Glutamatergic neuron (in vitro differentiated cells): Measurements from ENCODE around the gene SHROOM3. TPM values are rescaled to one million over a fixed set of nuclear protein-coding genes. Genes with fewer than 3 reads are reported as not detected.
A peak's percentile ranks its signal among the peaks of the same experiment; 100 is the strongest.

ENCODE experiments used
- DNase-seq: peaks from one replicate; pipeline ENCODE4 v3.0.0; 2022
- H3K27ac Mint-ChIP-seq: one replicate; pipeline ENCODE4 v1.8.0; 2020; ENCODE audit warnings: mild to moderate bottlenecking, mixed read lengths, inconsistent platforms; ENCODE audit not compliant: unreplicated experiment
- H3K27me3 Mint-ChIP-seq: one replicate; pipeline ENCODE4 v1.8.0; 2020; ENCODE audit warnings: mild to moderate bottlenecking, moderate library complexity, mixed read lengths, inconsistent platforms; ENCODE audit not compliant: unreplicated experiment
- H3K36me3 Mint-ChIP-seq: one replicate; pipeline ENCODE4 v1.8.0; 2020; ENCODE audit warnings: mild to moderate bottlenecking, mixed read lengths, inconsistent platforms; ENCODE audit not compliant: unreplicated experiment
- H3K4me1 Mint-ChIP-seq: one replicate; pipeline ENCODE4 v1.8.0; 2020; ENCODE audit warnings: mild to moderate bottlenecking, low read depth, mixed read lengths, inconsistent platforms; ENCODE audit not compliant: unreplicated experiment
- H3K4me3 Mint-ChIP-seq: one replicate; pipeline ENCODE4 v1.8.0; 2020; ENCODE audit warnings: mild to moderate bottlenecking, mixed read lengths, inconsistent platforms; ENCODE audit not compliant: unreplicated experiment
- H3K9me3 Mint-ChIP-seq: one replicate; pipeline ENCODE4 v1.8.0; 2020; ENCODE audit warnings: mild to moderate bottlenecking, moderate library complexity, mixed read lengths, inconsistent platforms; ENCODE audit not compliant: unreplicated experiment
- CTCF ChIP-seq: fragments of 200-600 bp; sonication (generic); IDR thresholded peaks from one replicate; pipeline ENCODE4 v1.5.0; 2021; ENCODE audit not compliant: partially characterized antibody, unreplicated experiment
- total RNA-seq: library from RNA; stranded (reverse); fragmentation: NEBNext Ultra II Directional; extraction: Animal tissue kit (Norgen Biotek cat#: 25700); gene quantifications from one replicate; pipeline ENCODE4 v1.2.1, GENCODE V29; 2021; ENCODE audit not compliant: unreplicated experiment

Gene SHROOM3
- total RNA-seq, 1 donor from 2014 or later, result 1.9 TPM

- Mint-ChIP-seq H3K4me3 (no peak overlapping the region), H3K27ac (no peak overlapping the region), H3K27me3 (peaks cover 2% of the 10 kb centered on the region), H3K9me3 (no peaks in the 10 kb centered on the region), H3K4me1 (peaks cover 5% of the 10 kb centered on the region), H3K36me3 (no peaks in the 10 kb centered on the region)
- no peak for TF ChIP-seq CTCF
- no peak for DNase-seq
Observed at GRCh38 chr4:76624931-76625715, 190.1 kb downstream of the SHROOM3 start.

GRCh38 chr4:76626686-76627465 is 191.8 kb downstream of the SHROOM3 start:
- no peaks in the 10 kb centered on the region for H3K9me3 Mint-ChIP-seq
- H3K27ac Mint-ChIP-seq, result no peak overlapping the region
- H3K36me3 Mint-ChIP-seq, result no peaks in the 10 kb centered on the region
- H3K4me3 Mint-ChIP-seq, result no peak overlapping the region
- H3K4me1 Mint-ChIP-seq, result peaks cover 5% of the 10 kb centered on the region
- H3K27me3 Mint-ChIP-seq, result no peaks in the 10 kb centered on the region
- DNase-seq, result no peak
- peak; percentile 64 for TF ChIP-seq CTCF

GRCh38 chr4:76628251-76628650 is 193.2 kb downstream of the SHROOM3 start:
- H3K27me3 Mint-ChIP-seq, result no peaks in the 10 kb centered on the region
- no peaks in the 10 kb centered on the region for H3K36me3 Mint-ChIP-seq
- TF ChIP-seq CTCF, result no peak
- H3K4me3 Mint-ChIP-seq, result no peak overlapping the region
- H3K4me1 Mint-ChIP-seq, result peaks cover 5% of the 10 kb centered on the region
- H3K9me3 Mint-ChIP-seq, result no peaks in the 10 kb centered on the region
- no peak for DNase-seq
- no peak overlapping the region for H3K27ac Mint-ChIP-seq

GRCh38 chr4:76630741-76631140 is 195.7 kb downstream of the SHROOM3 start:
- no peak for TF ChIP-seq CTCF
- no peak overlapping the region for H3K4me3 Mint-ChIP-seq
- no peak for DNase-seq
- no peak overlapping the region for H3K27ac Mint-ChIP-seq
- H3K27me3 Mint-ChIP-seq, result no peaks in the 10 kb centered on the region
- H3K4me1 Mint-ChIP-seq, result no peaks in the 10 kb centered on the region
- H3K9me3 Mint-ChIP-seq, result no peaks in the 10 kb centered on the region
- no peaks in the 10 kb centered on the region for H3K36me3 Mint-ChIP-seq

- Mint-ChIP-seq H3K27me3 (no peaks in the 10 kb centered on the region), H3K36me3 (no peaks in the 10 kb centered on the region), H3K27ac (no peak overlapping the region), H3K4me1 (no peaks in the 10 kb centered on the region), H3K4me3 (no peak overlapping the region), H3K9me3 (no peaks in the 10 kb centered on the region)
- no peak for TF ChIP-seq CTCF
- no peak for DNase-seq
Observed at GRCh38 chr4:76634220-76634619, 199.2 kb downstream of the SHROOM3 start.
